ENCODE results near the gene GPR82.

DNA sequence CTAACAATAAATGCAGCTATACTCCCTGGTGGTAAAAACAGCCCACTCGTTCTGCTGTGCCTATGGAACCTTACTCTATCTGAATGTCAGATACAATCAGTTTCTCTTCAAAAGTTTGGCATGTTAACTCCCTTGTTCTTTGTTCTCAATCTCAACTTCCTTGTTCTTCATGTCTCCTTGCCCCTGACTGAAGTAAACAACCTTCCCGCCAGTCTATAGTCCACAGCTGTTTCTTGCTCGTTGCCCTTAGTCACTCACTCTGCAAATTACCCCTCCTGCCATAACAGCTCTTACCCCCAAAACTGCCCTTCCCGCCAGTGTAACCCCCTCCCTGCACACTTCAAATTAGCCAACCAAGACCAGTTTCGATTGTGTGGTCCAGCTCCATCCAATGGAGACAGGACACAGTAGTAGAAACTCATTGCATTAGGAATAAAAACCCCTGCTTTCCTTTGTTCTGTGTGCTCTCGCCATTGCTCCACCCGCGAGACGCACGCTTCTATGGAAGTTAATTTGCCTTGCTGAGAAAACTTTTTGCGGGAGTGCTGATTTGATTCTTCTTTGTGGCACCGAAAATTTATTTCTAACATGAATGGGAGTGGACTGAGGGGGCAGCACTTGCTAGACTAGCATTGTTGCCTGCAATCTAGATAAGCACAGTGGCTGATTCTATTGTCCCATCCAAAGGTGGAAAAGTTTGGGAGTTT, 7.1 kb upstream of the GPR82 start:
- TF ChIP-seq EZH2 (IDR thresholded peaks at IDR 0.05; ENCODE audit: low read depth) (no peak), CTCF (conservative IDR thresholded peaks at IDR 0.05) (no peak)

All from PC-9 (cell line).